IMR-90 (cell line): ENCODE measurements around the gene MFSD12. TPM values are rescaled to one million over a fixed set of nuclear protein-coding genes. Genes with fewer than 3 reads are reported as not detected.

ENCODE experiments used
- ATAC-seq: fragments of 200-7000 bp; cut with Tn5 transposase; 2 replicates; pipeline ENCODE4 v1.9.1; 2020; ENCODE audit warnings: low read depth, mild to moderate bottlenecking, moderate library complexity
- BruUV-seq: library from RNA; stranded (reverse); fragments of 400-500 nt; replicated peaks from 2 replicates; lab custom pipeline; 2021; lab: Mats Ljungman, UMichigan
- CTCF ChIA-PET: fragments of 300-600 bp; formaldehyde crosslinking; extraction: SDS; loops from one replicate; lab custom pipeline; 2021; ENCODE audit warnings: antibody characterized with exemption; lab: Yijun Ruan, JAX
- POLR2A ChIA-PET: fragments of 300-600 bp; sonication (Branson Sonifier 250); formaldehyde crosslinking; loops from one replicate; lab custom pipeline; 2022; ENCODE audit warnings: antibody characterized with exemption; ENCODE audit not compliant: unreplicated experiment; lab: Charles Lee
- DNase-seq: peaks from one replicate; pipeline ENCODE4 v3.0.0; 2013
- H2AFZ ChIP-seq: replicated peaks from 2 replicates; pipeline ENCODE3; 2013; ENCODE audit warnings: low read length, mild to moderate bottlenecking; ENCODE audit not compliant: poor library complexity
- H2AK5ac ChIP-seq: 2 replicates; pipeline ENCODE4 v1.6.1; 2013; ENCODE audit warnings: low read depth, low read length, inconsistent platforms
- H2AK9ac ChIP-seq: replicated peaks from 2 replicates; pipeline ENCODE3; 2013; ENCODE audit warnings: mild to moderate bottlenecking, low read depth, low read length, moderate library complexity; ENCODE audit not compliant: poor library complexity
- H2BK120ac ChIP-seq: 2 replicates; pipeline ENCODE4 v1.6.1; 2013; ENCODE audit warnings: low read depth, low read length, inconsistent platforms
- H2BK15ac ChIP-seq: 3 replicates; pipeline ENCODE4 v1.6.1; 2013; ENCODE audit warnings: low read depth, low read length, inconsistent platforms
- H2BK20ac ChIP-seq: 2 replicates; pipeline ENCODE4 v1.6.1; 2013; ENCODE audit warnings: low read depth, mild to moderate bottlenecking, inconsistent platforms, low read length, moderate library complexity
- H2BK5ac ChIP-seq: 2 replicates; pipeline ENCODE4 v1.6.1; 2013; ENCODE audit warnings: mild to moderate bottlenecking, low read depth, low read length, inconsistent platforms; ENCODE audit not compliant: poor library complexity, severe bottlenecking
- H3K14ac ChIP-seq: replicated peaks from 2 replicates; pipeline ENCODE4 v1.6.1; 2013; ENCODE audit warnings: low read depth, low read length, inconsistent platforms
- H3K18ac ChIP-seq: 2 replicates; pipeline ENCODE4 v1.6.1; 2013; ENCODE audit warnings: low read depth, low read length, control low read depth
- H3K23ac ChIP-seq: 2 replicates; pipeline ENCODE4 v1.6.1; 2013; ENCODE audit warnings: low read depth, low read length, inconsistent platforms
- H3K27ac ChIP-seq: 2 replicates; pipeline ENCODE4 v1.5.1; 2013; ENCODE audit warnings: mild to moderate bottlenecking, control low read depth, low read length; ENCODE audit not compliant: insufficient read depth
- H3K27me3 ChIP-seq: 2 replicates; pipeline ENCODE4 v1.6.1; 2013; ENCODE audit warnings: low read length; ENCODE audit not compliant: control insufficient read depth, insufficient read depth
- H3K36me3 ChIP-seq: 2 replicates; pipeline ENCODE4 v1.6.1; 2013; ENCODE audit warnings: low read length, mixed read lengths; ENCODE audit not compliant: control insufficient read depth, insufficient read depth
- H3K4ac ChIP-seq: 2 replicates; pipeline ENCODE4 v1.6.1; 2013; ENCODE audit warnings: low read depth, low read length, inconsistent platforms
- H3K4me1 ChIP-seq: 2 replicates; pipeline ENCODE4 v1.6.1; 2013; ENCODE audit warnings: low read length, mixed read lengths; ENCODE audit not compliant: control insufficient read depth, insufficient read depth
- H3K4me2 ChIP-seq: 2 replicates; pipeline ENCODE4 v1.6.1; 2013; ENCODE audit warnings: low read depth, mild to moderate bottlenecking, control low read depth, low read length, moderate library complexity
- H3K4me3 ChIP-seq: 2 replicates; pipeline ENCODE4 v1.5.1; 2013; ENCODE audit warnings: low read depth, mild to moderate bottlenecking, control low read depth, low read length, moderate library complexity; ENCODE audit not compliant: insufficient read depth
- H3K56ac ChIP-seq: 2 replicates; pipeline ENCODE4 v1.6.1; 2013; ENCODE audit warnings: low read length, inconsistent platforms; ENCODE audit not compliant: insufficient read depth; ENCODE audit errors: extremely low read depth
- H3K79me1 ChIP-seq, 2 experiments: 2 replicates each; pipeline ENCODE4 v1.6.1; 2013; ENCODE audit warnings: low read length in 2 of 2, inconsistent platforms in 1 of 2, low read depth in 1 of 2
- H3K9ac ChIP-seq: 2 replicates; pipeline ENCODE4 v1.6.1; 2013; ENCODE audit warnings: low read depth, low read length, control low read depth
- H3K9me1 ChIP-seq: 2 replicates; pipeline ENCODE4 v1.6.1; 2013; ENCODE audit warnings: low read length, inconsistent platforms; ENCODE audit not compliant: insufficient read depth
- H3K9me3 ChIP-seq: 2 replicates; pipeline ENCODE4 v1.6.1; 2013; ENCODE audit warnings: low read length; ENCODE audit not compliant: control insufficient read depth, insufficient read depth
- H4K20me1 ChIP-seq: 2 replicates; pipeline ENCODE4 v1.6.1; 2013; ENCODE audit warnings: low read length, inconsistent platforms; ENCODE audit not compliant: insufficient read depth
- H4K5ac ChIP-seq: 2 replicates; pipeline ENCODE4 v1.6.1; 2013; ENCODE audit warnings: mild to moderate bottlenecking, low read depth, low read length, control low read depth
- H4K8ac ChIP-seq, 2 experiments: 2 replicates each; pipeline ENCODE4 v1.6.1; 2013; ENCODE audit warnings: low read depth in 2 of 2, low read length in 2 of 2, control low read depth in 1 of 2, inconsistent platforms in 1 of 2
- H4K91ac ChIP-seq: 2 replicates; pipeline ENCODE4 v1.6.1; 2013; ENCODE audit warnings: low read depth, low read length, inconsistent platforms; ENCODE audit not compliant: insufficient read depth
- CHD1 ChIP-seq: IDR thresholded peaks from 2 replicates; pipeline ENCODE4 v1.6.1; 2012; ENCODE audit warnings: low read depth, low read length, improper control_type of control experiment
- MXI1 ChIP-seq: IDR thresholded peaks from 2 replicates; pipeline ENCODE4 v1.6.1; 2012; ENCODE audit warnings: low read depth, mild to moderate bottlenecking, low read length, moderate library complexity, borderline replicate concordance
- NFE2L2 ChIP-seq: fragments of 150-350 bp; IDR thresholded peaks from 2 replicates; pipeline ENCODE4 v1.6.1; 2016; ENCODE audit warnings: low read depth, mild to moderate bottlenecking, low read length
- POLR2A ChIP-seq: IDR thresholded peaks from 2 replicates; pipeline ENCODE4 v1.6.1; 2012; ENCODE audit warnings: mild to moderate bottlenecking, low read depth, low read length
- RAD21 ChIP-seq: IDR thresholded peaks from 2 replicates; pipeline ENCODE4 v1.6.1; 2012; ENCODE audit warnings: low read length, improper control_type of control experiment
- WGBS, 2 experiments: methylation state at CpG; one replicate each; pipeline versions ENCODE4 v1.1.5 to v1.1.7; 2013; ENCODE audit warnings: missing lambda C conversion rate in 2 of 2; ENCODE audit not compliant: insufficient read length in 1 of 2; ENCODE audit errors: extremely low coverage in 2 of 2; 5-methylcytosine and 5-hydroxymethylcytosine counted together
- dilution Hi-C: fragments of 300-500 bp; cut with HindIII; formaldehyde crosslinking; loops from one replicate; pipeline ENCODE4 v1.14.3; 2018; ENCODE audit warnings: low sequenced_read_pairs; ENCODE audit not compliant: unreplicated experiment
- in situ Hi-C: fragments of 300-500 bp; cut with MboI; formaldehyde crosslinking; loops from 3 replicates; pipeline ENCODE4 v1.14.3; 2019; ENCODE audit warnings: low sequenced_read_pairs, inconsistent platforms, mixed read lengths
- intact Hi-C: fragments of 100-400 bp; cut with micrococcal nuclease; formaldehyde crosslinking; loops from 2 replicates; pipeline ENCODE4 v1.10.0; 2022
- polyA plus RNA-seq, 3 experiments: library from polyadenylated mRNA; depleted of rRNA; stranded (reverse); fragments of >200 nt; gene quantifications; 2 replicates each; pipeline ENCODE4 v1.2.3, GENCODE V29; 2012; ENCODE audit warnings: low replicate concordance in 1 of 3
- total RNA-seq: library from RNA; depleted of rRNA; stranded (reverse); fragments of >200 nt; gene quantifications from 2 replicates; pipeline ENCODE4 v1.2.3, GENCODE V29; 2012
- TF ChIP-seq, protein P1 (sequence below): conservative IDR thresholded peaks from 2 replicates; pipeline ENCODE4 v1.5.1; 2012; ENCODE audit warnings: mild to moderate bottlenecking, low read depth, low read length, improper control_type of control experiment

MFSD12 gene
- total and polyA plus RNA-seq, 2 of the 4 experiments (the other 2 are of a cell fraction), result 20.4 to 77.2 TPM

GRCh38 chr19:3575949-3576673 is 18.7 kb upstream of the MFSD12 start (continued):
- TF ChIP-seq NFE2L2, result no peak

- H3K9me1 ChIP-seq, result peaks cover 10% of the 10 kb centered on the region
- no peak overlapping the region for H2BK5ac ChIP-seq
- H3K27me3 ChIP-seq, result no peaks in the 10 kb centered on the region
- H3K4me3 ChIP-seq, result no peak overlapping the region
- in situ Hi-C loops (no loop called here), dilution Hi-C loops (no loop called here), intact Hi-C loops (no loop called here)
- H4K5ac ChIP-seq, result no peak overlapping the region
- H4K20me1 ChIP-seq, result peaks cover 11% of the 10 kb centered on the region; the same call in 1 of the 2 replicates
- H3K18ac ChIP-seq, result no peak overlapping the region
- no peak overlapping the region for H2BK20ac ChIP-seq
- no TSS peak for BruUV-seq
- no peak overlapping the region for H4K8ac ChIP-seq
- DNase-seq (peak; percentile 16), ATAC-seq (no peak)
- no peak overlapping the region for H2BK15ac ChIP-seq
- H3K36me3 ChIP-seq, result peaks cover 15% of the 10 kb centered on the region; the same call in 1 of the 2 replicates
- no peak overlapping the region for H4K91ac ChIP-seq
- H3K9me3 ChIP-seq, result no peaks in the 10 kb centered on the region
- POLR2A ChIA-PET, result no interaction called here
- H3K4me2 ChIP-seq, result no peak overlapping the region
- H3K4ac ChIP-seq, result no peak overlapping the region
- H3K79me1 ChIP-seq, result peaks cover 7 to 22% of the 10 kb centered on the region in 2 experiments; a peak in 3 of 4 replicates
- H3K14ac ChIP-seq, result no peak overlapping the region
- peak overlapping the region; percentile 15 for H2AK9ac ChIP-seq
- no peaks in the 10 kb centered on the region for H3K4me1 ChIP-seq
- 96% methylated on average over 7 of the region's 19 CpGs; no CpG with 5 or more reads in 1 of the 2 experiments for WGBS, 2 experiments
- no peak overlapping the region for H3K56ac ChIP-seq
- H3K23ac ChIP-seq, result no peak overlapping the region
- no peak overlapping the region for H3K9ac ChIP-seq
- H2BK120ac ChIP-seq, result no peak overlapping the region
- H2AK5ac ChIP-seq, result no peak overlapping the region; the same call in 1 of the 2 replicates
- no peak overlapping the region for H2AFZ ChIP-seq
- no peak overlapping the region for H3K27ac ChIP-seq
- TF ChIP-seq, protein P1, sequence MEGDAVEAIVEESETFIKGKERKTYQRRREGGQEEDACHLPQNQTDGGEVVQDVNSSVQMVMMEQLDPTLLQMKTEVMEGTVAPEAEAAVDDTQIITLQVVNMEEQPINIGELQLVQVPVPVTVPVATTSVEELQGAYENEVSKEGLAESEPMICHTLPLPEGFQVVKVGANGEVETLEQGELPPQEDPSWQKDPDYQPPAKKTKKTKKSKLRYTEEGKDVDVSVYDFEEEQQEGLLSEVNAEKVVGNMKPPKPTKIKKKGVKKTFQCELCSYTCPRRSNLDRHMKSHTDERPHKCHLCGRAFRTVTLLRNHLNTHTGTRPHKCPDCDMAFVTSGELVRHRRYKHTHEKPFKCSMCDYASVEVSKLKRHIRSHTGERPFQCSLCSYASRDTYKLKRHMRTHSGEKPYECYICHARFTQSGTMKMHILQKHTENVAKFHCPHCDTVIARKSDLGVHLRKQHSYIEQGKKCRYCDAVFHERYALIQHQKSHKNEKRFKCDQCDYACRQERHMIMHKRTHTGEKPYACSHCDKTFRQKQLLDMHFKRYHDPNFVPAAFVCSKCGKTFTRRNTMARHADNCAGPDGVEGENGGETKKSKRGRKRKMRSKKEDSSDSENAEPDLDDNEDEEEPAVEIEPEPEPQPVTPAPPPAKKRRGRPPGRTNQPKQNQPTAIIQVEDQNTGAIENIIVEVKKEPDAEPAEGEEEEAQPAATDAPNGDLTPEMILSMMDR, result 0 out of 2 replicates have a peak, but pooled peaks have one; percentile 22
- TF ChIP-seq CHD1 (no peak), MXI1 (no peak), RAD21 (peak; percentile 27; the same call in 1 of the 2 replicates), POLR2A (no peak)
- CTCF ChIA-PET, result no interaction called here
Observed at GRCh38 chr19:3575260-3575741, 17.9 kb upstream of the MFSD12 start.
